Astrocyte of the cerebellum (primary cell): ENCODE results near the gene ADAMTS2.

Experiments used
- DNase-seq: peaks from one replicate; pipeline ENCODE4 v3.0.0-alpha.2; 2011; ENCODE audit warnings: low read depth
- H3K4me3 ChIP-seq: 2 replicates; pipeline ENCODE4 v1.5.1; 2011; ENCODE audit warnings: mild to moderate bottlenecking, low read depth, low read length, moderate library complexity
- CTCF ChIP-seq: IDR thresholded peaks from 2 replicates; pipeline ENCODE4 v1.5.1; 2012; ENCODE audit warnings: low read length, low read depth, moderate library complexity, mild to moderate bottlenecking; ENCODE audit errors: missing control alignments
- in situ Hi-C: cut with HindIII; loops from 2 replicates; pipeline ENCODE4 v1.10.0; 2017; ENCODE audit warnings: low sequenced_read_pairs

ADAMTS2 gene

GRCh38 chr5:179153341-179153901 is 191.8 kb downstream of the ADAMTS2 start:
- in situ Hi-C loops = no loop called here
- no peak for DNase-seq
- no peak for TF ChIP-seq CTCF
- no peak overlapping the region for H3K4me3 ChIP-seq

- DNase-seq = no peak
- TF ChIP-seq CTCF = no peak
- in situ Hi-C loops = no loop called here
- H3K4me3 ChIP-seq = no peak overlapping the region
Observed at GRCh38 chr5:179152941-179153340, 192.3 kb downstream of the ADAMTS2 start.

- in situ Hi-C loops = no loop called here
- DNase-seq = no peak
- no peak overlapping the region for H3K4me3 ChIP-seq
- TF ChIP-seq CTCF = no peak
Observed at GRCh38 chr5:179152144-179152895, 192.9 kb downstream of the ADAMTS2 start.

GRCh38 chr5:179151286-179152118 is 193.8 kb downstream of the ADAMTS2 start:
- TF ChIP-seq CTCF = no peak
- in situ Hi-C loops = no loop called here
- H3K4me3 ChIP-seq = no peak overlapping the region
- no peak for DNase-seq

- H3K4me3 ChIP-seq = no peak overlapping the region
- no peak for TF ChIP-seq CTCF
- no peak for DNase-seq
- in situ Hi-C loops = no loop called here
Observed at GRCh38 chr5:179150011-179150410, 195.2 kb downstream of the ADAMTS2 start.

GRCh38 chr5:179149278-179149677 is 196.0 kb downstream of the ADAMTS2 start:
- DNase-seq = no peak
- in situ Hi-C loops = no loop called here
- H3K4me3 ChIP-seq = no peak overlapping the region
- no peak for TF ChIP-seq CTCF
